SK-N-SH treated with all-trans-retinoic acid at 6 μM for 48 hours (cell line): ENCODE results near the gene C4orf36.

Source experiments
- ATAC-seq: fragments of 200-7000 bp; cut with Tn5 transposase; 3 replicates; pipeline ENCODE4 v1.9.1; 2020; ENCODE audit warnings: mild to moderate bottlenecking, moderate library complexity
- ARNTL ChIP-seq: fragments of 450-650 bp; formaldehyde crosslinking; IDR thresholded peaks from 2 replicates; pipeline ENCODE4 v1.5.0; 2020; ENCODE audit warnings: low read depth, mild to moderate bottlenecking, moderate library complexity, borderline replicate concordance
- BACH2 ChIP-seq: fragments of 250-450 bp; sonication (Bioruptor Pico); IDR thresholded peaks from 2 replicates; pipeline ENCODE4 v1.9.0; 2021; ENCODE audit warnings: mild to moderate bottlenecking, borderline replicate concordance
- CSDC2 ChIP-seq: fragments of 250-450 bp; sonication (Bioruptor Pico); IDR thresholded peaks from 2 replicates; pipeline ENCODE4 v1.5.0; 2020; ENCODE audit warnings: mild to moderate bottlenecking, moderate library complexity
- ESRRG ChIP-seq: fragments of 250-450 bp; sonication (Bioruptor Pico); IDR thresholded peaks from 2 replicates; pipeline ENCODE4 v1.6.1; 2021; ENCODE audit warnings: mild to moderate bottlenecking
- GLIS3 ChIP-seq: fragments of 250-450 bp; sonication (Bioruptor Pico); IDR thresholded peaks from 2 replicates; pipeline ENCODE4 v1.5.0; 2020; ENCODE audit warnings: mild to moderate bottlenecking, moderate library complexity
- ISL1 ChIP-seq: fragments of 250-450 bp; sonication (Bioruptor Pico); IDR thresholded peaks from 2 replicates; pipeline ENCODE4 v2.1.2; 2022; ENCODE audit warnings: mild to moderate bottlenecking, moderate library complexity
- OSR1 ChIP-seq: fragments of 250-450 bp; sonication (Bioruptor Pico); IDR thresholded peaks from 2 replicates; pipeline ENCODE4 v1.8.0; 2022; ENCODE audit warnings: moderate library complexity, mild to moderate bottlenecking, inconsistent platforms
- PPARA ChIP-seq: fragments of 250-450 bp; sonication (Bioruptor Pico); IDR thresholded peaks from 2 replicates; pipeline ENCODE4 v1.5.0; 2020; ENCODE audit warnings: mild to moderate bottlenecking, borderline replicate concordance
- RARB ChIP-seq: fragments of 250-450 bp; sonication (Bioruptor Pico); IDR thresholded peaks from 2 replicates; pipeline ENCODE4 v1.8.0; 2021; ENCODE audit warnings: mild to moderate bottlenecking, moderate library complexity
- SNAI2 ChIP-seq: fragments of 250-450 bp; sonication (Bioruptor Pico); IDR thresholded peaks from 2 replicates; pipeline ENCODE4 v1.5.0; 2020; ENCODE audit warnings: mild to moderate bottlenecking, moderate library complexity
- TCF4 ChIP-seq: fragments of 250-450 bp; sonication (Bioruptor Pico); IDR thresholded peaks from 2 replicates; pipeline ENCODE4 v1.8.0; 2021; ENCODE audit warnings: mild to moderate bottlenecking, moderate library complexity, borderline replicate concordance
- TOX ChIP-seq: fragments of 250-450 bp; sonication (Bioruptor Pico); IDR thresholded peaks from 2 replicates; pipeline ENCODE4 v1.8.0; 2021; ENCODE audit warnings: mild to moderate bottlenecking, moderate library complexity, borderline replicate concordance
- ZC3H10 ChIP-seq: fragments of 250-450 bp; sonication (Bioruptor Pico); IDR thresholded peaks from 2 replicates; pipeline ENCODE4 v1.5.1; 2021; ENCODE audit warnings: mild to moderate bottlenecking, moderate library complexity
- ZFP3 ChIP-seq: fragments of 250-450 bp; sonication (Bioruptor Pico); IDR thresholded peaks from 2 replicates; pipeline ENCODE4 v1.5.0; 2020; ENCODE audit warnings: mild to moderate bottlenecking, moderate library complexity
- ZFP30 ChIP-seq: fragments of 450-650 bp; formaldehyde crosslinking; IDR thresholded peaks from 2 replicates; pipeline ENCODE4 v1.5.0; 2022; ENCODE audit warnings: mild to moderate bottlenecking, moderate library complexity
- ZNF70 ChIP-seq: fragments of 450-650 bp; formaldehyde crosslinking; IDR thresholded peaks from 2 replicates; pipeline ENCODE4 v1.5.0; 2020; ENCODE audit warnings: mild to moderate bottlenecking, moderate library complexity
- ZNF8 ChIP-seq: fragments of 450-650 bp; formaldehyde crosslinking; IDR thresholded peaks from 2 replicates; pipeline ENCODE4 v1.5.0; 2020; ENCODE audit warnings: mild to moderate bottlenecking, moderate library complexity
- TF ChIP-seq, protein P1 (sequence below): fragments of 250-450 bp; sonication (Bioruptor Pico); IDR thresholded peaks from 2 replicates; pipeline ENCODE4 v1.5.0; 2020; ENCODE audit warnings: mild to moderate bottlenecking, moderate library complexity
- TF ChIP-seq, protein P2 (sequence below): fragments of 250-450 bp; sonication (Bioruptor Pico); IDR thresholded peaks from 2 replicates; pipeline ENCODE4 v1.8.0; 2020; ENCODE audit warnings: mild to moderate bottlenecking, moderate library complexity, borderline replicate concordance
- TF ChIP-seq, protein P3 (sequence below): fragments of 250-450 bp; sonication (Bioruptor Pico); IDR thresholded peaks from 2 replicates; pipeline ENCODE4 v1.8.0; 2021; ENCODE audit warnings: low read depth, mild to moderate bottlenecking, moderate library complexity, borderline replicate concordance
- TF ChIP-seq, protein P4 (sequence below): fragments of 250-450 bp; sonication (Bioruptor Pico); IDR thresholded peaks from 2 replicates; pipeline ENCODE4 v1.5.1; 2021; ENCODE audit warnings: mild to moderate bottlenecking, moderate library complexity

The C4orf36 gene

DNA sequence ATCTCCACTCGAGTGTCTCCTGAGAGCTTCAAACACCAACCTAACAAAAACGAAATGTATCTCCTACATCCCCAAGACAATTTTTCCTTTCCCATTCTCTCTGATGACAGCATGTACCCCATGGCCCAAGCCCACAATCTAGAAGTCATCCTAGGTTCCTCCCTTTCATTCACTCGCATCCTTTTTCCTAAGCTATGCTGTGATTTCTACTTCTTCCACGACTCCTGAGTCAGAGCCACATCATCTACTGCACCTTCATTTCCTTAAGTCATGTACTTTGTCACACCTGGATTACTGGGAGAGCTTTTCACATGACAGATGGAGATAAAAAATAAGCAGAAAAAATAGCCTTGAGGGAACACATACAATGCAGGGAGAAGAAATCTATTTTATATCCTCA lies 20.1 kb downstream of the C4orf36 start (continued):
- TF ChIP-seq, protein P1, sequence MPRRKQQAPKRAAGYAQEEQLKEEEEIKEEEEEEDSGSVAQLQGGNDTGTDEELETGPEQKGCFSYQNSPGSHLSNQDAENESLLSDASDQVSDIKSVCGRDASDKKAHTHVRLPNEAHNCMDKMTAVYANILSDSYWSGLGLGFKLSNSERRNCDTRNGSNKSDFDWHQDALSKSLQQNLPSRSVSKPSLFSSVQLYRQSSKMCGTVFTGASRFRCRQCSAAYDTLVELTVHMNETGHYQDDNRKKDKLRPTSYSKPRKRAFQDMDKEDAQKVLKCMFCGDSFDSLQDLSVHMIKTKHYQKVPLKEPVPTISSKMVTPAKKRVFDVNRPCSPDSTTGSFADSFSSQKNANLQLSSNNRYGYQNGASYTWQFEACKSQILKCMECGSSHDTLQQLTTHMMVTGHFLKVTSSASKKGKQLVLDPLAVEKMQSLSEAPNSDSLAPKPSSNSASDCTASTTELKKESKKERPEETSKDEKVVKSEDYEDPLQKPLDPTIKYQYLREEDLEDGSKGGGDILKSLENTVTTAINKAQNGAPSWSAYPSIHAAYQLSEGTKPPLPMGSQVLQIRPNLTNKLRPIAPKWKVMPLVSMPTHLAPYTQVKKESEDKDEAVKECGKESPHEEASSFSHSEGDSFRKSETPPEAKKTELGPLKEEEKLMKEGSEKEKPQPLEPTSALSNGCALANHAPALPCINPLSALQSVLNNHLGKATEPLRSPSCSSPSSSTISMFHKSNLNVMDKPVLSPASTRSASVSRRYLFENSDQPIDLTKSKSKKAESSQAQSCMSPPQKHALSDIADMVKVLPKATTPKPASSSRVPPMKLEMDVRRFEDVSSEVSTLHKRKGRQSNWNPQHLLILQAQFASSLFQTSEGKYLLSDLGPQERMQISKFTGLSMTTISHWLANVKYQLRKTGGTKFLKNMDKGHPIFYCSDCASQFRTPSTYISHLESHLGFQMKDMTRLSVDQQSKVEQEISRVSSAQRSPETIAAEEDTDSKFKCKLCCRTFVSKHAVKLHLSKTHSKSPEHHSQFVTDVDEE (CRISPR knock-in tag): no peak
- TF ChIP-seq CSDC2 (CRISPR knock-in tag) (no peak), ARNTL (no peak), OSR1 (no peak), TCF4 (CRISPR knock-in tag) (no peak), ESRRG (CRISPR knock-in tag) (no peak), ZFP3 (no peak), SNAI2 (CRISPR knock-in tag) (no peak), ZFP30 (CRISPR knock-in tag) (no peak), ZNF8 (CRISPR knock-in tag) (no peak), BACH2 (no peak), ZNF70 (CRISPR knock-in tag) (no peak), RARB (CRISPR knock-in tag) (no peak)

DNA sequence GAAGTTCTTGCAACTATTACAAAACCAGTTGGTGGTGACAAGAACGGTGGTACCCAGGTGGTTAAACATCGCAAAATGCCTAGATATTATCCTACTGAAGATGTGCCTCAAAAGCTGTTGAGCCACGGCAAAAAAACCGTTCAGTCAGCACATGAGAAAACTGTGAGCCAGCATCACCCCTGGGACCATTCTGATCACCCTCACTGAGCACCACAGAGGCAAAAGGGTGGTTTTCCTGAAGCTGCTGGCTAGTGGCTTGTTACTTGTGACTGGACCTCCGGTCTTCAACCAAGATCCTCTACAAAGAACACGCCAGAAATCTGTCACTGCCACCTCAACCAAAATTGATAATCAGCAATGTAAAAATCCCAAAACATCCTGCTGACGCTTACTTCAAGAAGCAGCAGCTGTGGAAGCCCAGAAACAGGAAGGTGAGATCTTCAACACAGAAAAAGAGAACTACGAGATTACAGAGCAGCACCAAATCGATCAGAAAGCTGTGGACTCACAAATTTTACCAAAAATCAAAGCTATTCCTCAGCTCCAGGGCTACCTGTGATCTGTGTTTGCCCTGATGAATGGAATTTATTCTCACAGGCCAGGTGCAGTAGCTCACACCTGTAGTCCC lies 21.7 kb downstream of the C4orf36 start:
- ATAC-seq: no peak
- TF ChIP-seq SNAI2 (CRISPR knock-in tag): no peak
- TF ChIP-seq ZFP3: no peak
- TF ChIP-seq PPARA (CRISPR knock-in tag): no peak
- TF ChIP-seq ISL1 (CRISPR knock-in tag): no peak
- TF ChIP-seq BACH2: no peak
- TF ChIP-seq, protein P2, sequence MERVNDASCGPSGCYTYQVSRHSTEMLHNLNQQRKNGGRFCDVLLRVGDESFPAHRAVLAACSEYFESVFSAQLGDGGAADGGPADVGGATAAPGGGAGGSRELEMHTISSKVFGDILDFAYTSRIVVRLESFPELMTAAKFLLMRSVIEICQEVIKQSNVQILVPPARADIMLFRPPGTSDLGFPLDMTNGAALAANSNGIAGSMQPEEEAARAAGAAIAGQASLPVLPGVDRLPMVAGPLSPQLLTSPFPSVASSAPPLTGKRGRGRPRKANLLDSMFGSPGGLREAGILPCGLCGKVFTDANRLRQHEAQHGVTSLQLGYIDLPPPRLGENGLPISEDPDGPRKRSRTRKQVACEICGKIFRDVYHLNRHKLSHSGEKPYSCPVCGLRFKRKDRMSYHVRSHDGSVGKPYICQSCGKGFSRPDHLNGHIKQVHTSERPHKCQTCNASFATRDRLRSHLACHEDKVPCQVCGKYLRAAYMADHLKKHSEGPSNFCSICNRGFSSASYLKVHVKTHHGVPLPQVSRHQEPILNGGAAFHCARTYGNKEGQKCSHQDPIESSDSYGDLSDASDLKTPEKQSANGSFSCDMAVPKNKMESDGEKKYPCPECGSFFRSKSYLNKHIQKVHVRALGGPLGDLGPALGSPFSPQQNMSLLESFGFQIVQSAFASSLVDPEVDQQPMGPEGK (CRISPR knock-in tag): no peak
- TF ChIP-seq TCF4 (CRISPR knock-in tag): no peak

DNA sequence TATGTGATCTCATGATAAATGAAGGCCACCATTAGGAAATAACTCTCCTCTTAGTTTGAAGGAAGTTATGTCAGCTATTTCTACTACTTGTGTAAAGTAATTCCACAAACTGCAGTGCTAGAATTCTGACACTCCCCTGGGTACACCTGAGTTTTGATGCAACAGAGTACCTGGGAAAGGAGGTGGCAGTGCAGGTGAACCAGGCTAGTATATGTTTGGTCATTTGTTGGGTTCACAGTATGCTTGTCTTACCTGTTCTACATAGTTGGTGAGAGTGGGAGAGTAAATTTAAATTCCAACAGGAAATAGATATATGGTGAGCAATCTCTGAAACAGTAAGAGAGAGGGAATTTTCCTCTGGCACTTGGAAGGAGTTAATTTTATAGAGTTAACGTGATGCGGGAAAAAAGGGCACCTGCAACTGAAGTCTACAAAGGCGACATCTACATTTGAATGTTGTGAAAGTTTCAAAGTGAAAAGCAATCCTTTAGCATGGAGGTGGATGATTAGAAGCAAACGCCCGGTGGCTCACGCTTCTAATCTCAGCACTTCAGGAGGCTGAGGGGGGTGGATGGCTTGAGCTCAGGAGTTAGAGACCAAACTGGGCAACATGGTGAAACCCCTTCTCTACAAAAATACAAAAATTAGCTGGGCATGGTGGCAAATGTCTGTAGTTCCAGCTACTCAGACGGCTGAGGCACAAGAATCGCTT lies 34.7 kb downstream of the C4orf36 start:
- TF ChIP-seq, protein P3, sequence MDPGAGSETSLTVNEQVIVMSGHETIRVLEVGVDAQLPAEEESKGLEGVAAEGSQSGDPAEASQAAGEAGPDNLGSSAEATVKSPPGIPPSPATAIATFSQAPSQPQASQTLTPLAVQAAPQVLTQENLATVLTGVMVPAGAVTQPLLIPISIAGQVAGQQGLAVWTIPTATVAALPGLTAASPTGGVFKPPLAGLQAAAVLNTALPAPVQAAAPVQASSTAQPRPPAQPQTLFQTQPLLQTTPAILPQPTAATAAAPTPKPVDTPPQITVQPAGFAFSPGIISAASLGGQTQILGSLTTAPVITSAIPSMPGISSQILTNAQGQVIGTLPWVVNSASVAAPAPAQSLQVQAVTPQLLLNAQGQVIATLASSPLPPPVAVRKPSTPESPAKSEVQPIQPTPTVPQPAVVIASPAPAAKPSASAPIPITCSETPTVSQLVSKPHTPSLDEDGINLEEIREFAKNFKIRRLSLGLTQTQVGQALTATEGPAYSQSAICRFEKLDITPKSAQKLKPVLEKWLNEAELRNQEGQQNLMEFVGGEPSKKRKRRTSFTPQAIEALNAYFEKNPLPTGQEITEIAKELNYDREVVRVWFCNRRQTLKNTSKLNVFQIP: no peak
- TF ChIP-seq GLIS3 (CRISPR knock-in tag) (no peak), SNAI2 (CRISPR knock-in tag) (no peak), ZC3H10 (CRISPR knock-in tag) (no peak), RARB (CRISPR knock-in tag) (no peak), TOX (CRISPR knock-in tag) (no peak), ISL1 (CRISPR knock-in tag) (no peak), ZNF8 (CRISPR knock-in tag) (no peak), CSDC2 (CRISPR knock-in tag) (no peak), ESRRG (CRISPR knock-in tag) (no peak), OSR1 (no peak), PPARA (CRISPR knock-in tag) (no peak), BACH2 (no peak), ZFP30 (CRISPR knock-in tag) (no peak)
- TF ChIP-seq, protein P1 (CRISPR knock-in tag): no peak
- TF ChIP-seq, protein P4, sequence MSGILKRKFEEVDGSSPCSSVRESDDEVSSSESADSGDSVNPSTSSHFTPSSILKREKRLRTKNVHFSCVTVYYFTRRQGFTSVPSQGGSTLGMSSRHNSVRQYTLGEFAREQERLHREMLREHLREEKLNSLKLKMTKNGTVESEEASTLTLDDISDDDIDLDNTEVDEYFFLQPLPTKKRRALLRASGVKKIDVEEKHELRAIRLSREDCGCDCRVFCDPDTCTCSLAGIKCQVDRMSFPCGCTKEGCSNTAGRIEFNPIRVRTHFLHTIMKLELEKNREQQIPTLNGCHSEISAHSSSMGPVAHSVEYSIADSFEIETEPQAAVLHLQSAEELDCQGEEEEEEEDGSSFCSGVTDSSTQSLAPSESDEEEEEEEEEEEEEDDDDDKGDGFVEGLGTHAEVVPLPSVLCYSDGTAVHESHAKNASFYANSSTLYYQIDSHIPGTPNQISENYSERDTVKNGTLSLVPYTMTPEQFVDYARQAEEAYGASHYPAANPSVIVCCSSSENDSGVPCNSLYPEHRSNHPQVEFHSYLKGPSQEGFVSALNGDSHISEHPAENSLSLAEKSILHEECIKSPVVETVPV (CRISPR knock-in tag): no peak
- TF ChIP-seq, protein P2 (CRISPR knock-in tag): no peak
- TF ChIP-seq, all 23 proteins: peak for 0
- ATAC-seq: no peak
